IMR-90 (cell line): Measurements from ENCODE around the gene NOL12. TPM values are rescaled to one million over a fixed set of nuclear protein-coding genes. Genes with fewer than 3 reads are reported as not detected.

ENCODE experiments used
- ATAC-seq: fragments of 200-7000 bp; cut with Tn5 transposase; 2 replicates; pipeline ENCODE4 v1.9.1; 2020; ENCODE audit warnings: low read depth, mild to moderate bottlenecking, moderate library complexity
- BruUV-seq: library from RNA; stranded (reverse); fragments of 400-500 nt; replicated peaks from 2 replicates; lab custom pipeline; 2021; lab: Mats Ljungman, UMichigan
- CTCF ChIA-PET: fragments of 300-600 bp; formaldehyde crosslinking; extraction: SDS; loops from one replicate; lab custom pipeline; 2021; ENCODE audit warnings: antibody characterized with exemption; lab: Yijun Ruan, JAX
- POLR2A ChIA-PET: fragments of 300-600 bp; sonication (Branson Sonifier 250); formaldehyde crosslinking; loops from one replicate; lab custom pipeline; 2022; ENCODE audit warnings: antibody characterized with exemption; ENCODE audit not compliant: unreplicated experiment; lab: Charles Lee
- DNase-seq: peaks from one replicate; pipeline ENCODE4 v3.0.0; 2013
- H2AFZ ChIP-seq: replicated peaks from 2 replicates; pipeline ENCODE3; 2013; ENCODE audit warnings: low read length, mild to moderate bottlenecking; ENCODE audit not compliant: poor library complexity
- H2AK5ac ChIP-seq: 2 replicates; pipeline ENCODE4 v1.6.1; 2013; ENCODE audit warnings: low read depth, low read length, inconsistent platforms
- H2AK9ac ChIP-seq: replicated peaks from 2 replicates; pipeline ENCODE3; 2013; ENCODE audit warnings: mild to moderate bottlenecking, low read depth, low read length, moderate library complexity; ENCODE audit not compliant: poor library complexity
- H2BK120ac ChIP-seq: 2 replicates; pipeline ENCODE4 v1.6.1; 2013; ENCODE audit warnings: low read depth, low read length, inconsistent platforms
- H2BK15ac ChIP-seq: 3 replicates; pipeline ENCODE4 v1.6.1; 2013; ENCODE audit warnings: low read depth, low read length, inconsistent platforms
- H2BK20ac ChIP-seq: 2 replicates; pipeline ENCODE4 v1.6.1; 2013; ENCODE audit warnings: low read depth, mild to moderate bottlenecking, inconsistent platforms, low read length, moderate library complexity
- H2BK5ac ChIP-seq: 2 replicates; pipeline ENCODE4 v1.6.1; 2013; ENCODE audit warnings: mild to moderate bottlenecking, low read depth, low read length, inconsistent platforms; ENCODE audit not compliant: poor library complexity, severe bottlenecking
- H3K14ac ChIP-seq: replicated peaks from 2 replicates; pipeline ENCODE4 v1.6.1; 2013; ENCODE audit warnings: low read depth, low read length, inconsistent platforms
- H3K18ac ChIP-seq: 2 replicates; pipeline ENCODE4 v1.6.1; 2013; ENCODE audit warnings: low read depth, low read length, control low read depth
- H3K23ac ChIP-seq: 2 replicates; pipeline ENCODE4 v1.6.1; 2013; ENCODE audit warnings: low read depth, low read length, inconsistent platforms
- H3K27ac ChIP-seq: 2 replicates; pipeline ENCODE4 v1.5.1; 2013; ENCODE audit warnings: mild to moderate bottlenecking, control low read depth, low read length; ENCODE audit not compliant: insufficient read depth
- H3K27me3 ChIP-seq: 2 replicates; pipeline ENCODE4 v1.6.1; 2013; ENCODE audit warnings: low read length; ENCODE audit not compliant: control insufficient read depth, insufficient read depth
- H3K36me3 ChIP-seq: 2 replicates; pipeline ENCODE4 v1.6.1; 2013; ENCODE audit warnings: low read length, mixed read lengths; ENCODE audit not compliant: control insufficient read depth, insufficient read depth
- H3K4ac ChIP-seq: 2 replicates; pipeline ENCODE4 v1.6.1; 2013; ENCODE audit warnings: low read depth, low read length, inconsistent platforms
- H3K4me1 ChIP-seq: 2 replicates; pipeline ENCODE4 v1.6.1; 2013; ENCODE audit warnings: low read length, mixed read lengths; ENCODE audit not compliant: control insufficient read depth, insufficient read depth
- H3K4me2 ChIP-seq: 2 replicates; pipeline ENCODE4 v1.6.1; 2013; ENCODE audit warnings: low read depth, mild to moderate bottlenecking, control low read depth, low read length, moderate library complexity
- H3K4me3 ChIP-seq: 2 replicates; pipeline ENCODE4 v1.5.1; 2013; ENCODE audit warnings: low read depth, mild to moderate bottlenecking, control low read depth, low read length, moderate library complexity; ENCODE audit not compliant: insufficient read depth
- H3K56ac ChIP-seq: 2 replicates; pipeline ENCODE4 v1.6.1; 2013; ENCODE audit warnings: low read length, inconsistent platforms; ENCODE audit not compliant: insufficient read depth; ENCODE audit errors: extremely low read depth
- H3K79me1 ChIP-seq, 2 experiments: 2 replicates each; pipeline ENCODE4 v1.6.1; 2013; ENCODE audit warnings: low read length in 2 of 2, inconsistent platforms in 1 of 2, low read depth in 1 of 2
- H3K9ac ChIP-seq: 2 replicates; pipeline ENCODE4 v1.6.1; 2013; ENCODE audit warnings: low read depth, low read length, control low read depth
- H3K9me1 ChIP-seq: 2 replicates; pipeline ENCODE4 v1.6.1; 2013; ENCODE audit warnings: low read length, inconsistent platforms; ENCODE audit not compliant: insufficient read depth
- H3K9me3 ChIP-seq: 2 replicates; pipeline ENCODE4 v1.6.1; 2013; ENCODE audit warnings: low read length; ENCODE audit not compliant: control insufficient read depth, insufficient read depth
- H4K20me1 ChIP-seq: 2 replicates; pipeline ENCODE4 v1.6.1; 2013; ENCODE audit warnings: low read length, inconsistent platforms; ENCODE audit not compliant: insufficient read depth
- H4K5ac ChIP-seq: 2 replicates; pipeline ENCODE4 v1.6.1; 2013; ENCODE audit warnings: mild to moderate bottlenecking, low read depth, low read length, control low read depth
- H4K8ac ChIP-seq, 2 experiments: 2 replicates each; pipeline ENCODE4 v1.6.1; 2013; ENCODE audit warnings: low read depth in 2 of 2, low read length in 2 of 2, control low read depth in 1 of 2, inconsistent platforms in 1 of 2
- H4K91ac ChIP-seq: 2 replicates; pipeline ENCODE4 v1.6.1; 2013; ENCODE audit warnings: low read depth, low read length, inconsistent platforms; ENCODE audit not compliant: insufficient read depth
- BHLHE40 ChIP-seq: fragments of 150-350 bp; IDR thresholded peaks from 2 replicates; pipeline ENCODE4 v1.6.1; 2016; ENCODE audit warnings: mild to moderate bottlenecking, low read depth, low read length
- CEBPB ChIP-seq: IDR thresholded peaks from 2 replicates; pipeline ENCODE4 v1.6.1; 2012; ENCODE audit warnings: low read depth, low read length, improper control_type of control experiment
- CHD1 ChIP-seq: IDR thresholded peaks from 2 replicates; pipeline ENCODE4 v1.6.1; 2012; ENCODE audit warnings: low read depth, low read length, improper control_type of control experiment
- FOS ChIP-seq: fragments of 150-350 bp; IDR thresholded peaks from 2 replicates; pipeline ENCODE4 v1.6.1; 2016; ENCODE audit warnings: low read depth, low read length
- MAFK ChIP-seq: IDR thresholded peaks from 2 replicates; pipeline ENCODE4 v1.6.1; 2012; ENCODE audit warnings: low read depth, low read length, improper control_type of control experiment
- MAZ ChIP-seq: IDR thresholded peaks from 2 replicates; pipeline ENCODE4 v1.6.1; 2012; ENCODE audit warnings: low read depth, mild to moderate bottlenecking, low read length, improper control_type of control experiment, moderate library complexity, borderline replicate concordance
- MXI1 ChIP-seq: IDR thresholded peaks from 2 replicates; pipeline ENCODE4 v1.6.1; 2012; ENCODE audit warnings: low read depth, mild to moderate bottlenecking, low read length, moderate library complexity, borderline replicate concordance
- NFE2L2 ChIP-seq: fragments of 150-350 bp; IDR thresholded peaks from 2 replicates; pipeline ENCODE4 v1.6.1; 2016; ENCODE audit warnings: low read depth, mild to moderate bottlenecking, low read length
- POLR2A ChIP-seq: IDR thresholded peaks from 2 replicates; pipeline ENCODE4 v1.6.1; 2012; ENCODE audit warnings: mild to moderate bottlenecking, low read depth, low read length
- RAD21 ChIP-seq: IDR thresholded peaks from 2 replicates; pipeline ENCODE4 v1.6.1; 2012; ENCODE audit warnings: low read length, improper control_type of control experiment
- RCOR1 ChIP-seq: IDR thresholded peaks from 2 replicates; pipeline ENCODE4 v1.6.1; 2012; ENCODE audit warnings: mild to moderate bottlenecking, low read length, improper control_type of control experiment; ENCODE audit not compliant: insufficient replicate concordance
- RFX5 ChIP-seq: IDR thresholded peaks from 2 replicates; pipeline ENCODE4 v1.8.0; 2012; ENCODE audit warnings: low read depth, mild to moderate bottlenecking, low read length, moderate library complexity
- SMC3 ChIP-seq: fragments of 150-350 bp; IDR thresholded peaks from 2 replicates; pipeline ENCODE4 v1.6.1; 2016; ENCODE audit warnings: low read depth, mild to moderate bottlenecking, antibody characterized with exemption, low read length, moderate library complexity
- WGBS, 2 experiments: methylation state at CpG; one replicate each; pipeline versions ENCODE4 v1.1.5 to v1.1.7; 2013; ENCODE audit warnings: missing lambda C conversion rate in 2 of 2; ENCODE audit not compliant: insufficient read length in 1 of 2; ENCODE audit errors: extremely low coverage in 2 of 2; 5-methylcytosine and 5-hydroxymethylcytosine counted together
- dilution Hi-C: fragments of 300-500 bp; cut with HindIII; formaldehyde crosslinking; loops from one replicate; pipeline ENCODE4 v1.14.3; 2018; ENCODE audit warnings: low sequenced_read_pairs; ENCODE audit not compliant: unreplicated experiment
- in situ Hi-C: fragments of 300-500 bp; cut with MboI; formaldehyde crosslinking; loops from 3 replicates; pipeline ENCODE4 v1.14.3; 2019; ENCODE audit warnings: low sequenced_read_pairs, inconsistent platforms, mixed read lengths
- intact Hi-C: fragments of 100-400 bp; cut with micrococcal nuclease; formaldehyde crosslinking; loops from 2 replicates; pipeline ENCODE4 v1.10.0; 2022
- polyA plus RNA-seq, 3 experiments: library from polyadenylated mRNA; depleted of rRNA; stranded (reverse); fragments of >200 nt; gene quantifications; 2 replicates each; pipeline ENCODE4 v1.2.3, GENCODE V29; 2012; ENCODE audit warnings: low replicate concordance in 1 of 3
- total RNA-seq: library from RNA; depleted of rRNA; stranded (reverse); fragments of >200 nt; gene quantifications from 2 replicates; pipeline ENCODE4 v1.2.3, GENCODE V29; 2012
- TF ChIP-seq, protein P1 (sequence below): fragments of 150-350 bp; IDR thresholded peaks from 2 replicates; pipeline ENCODE4 v1.6.1; 2016; ENCODE audit warnings: low read depth, mild to moderate bottlenecking, low read length, moderate library complexity, borderline replicate concordance
- TF ChIP-seq, protein P2 (sequence below): conservative IDR thresholded peaks from 2 replicates; pipeline ENCODE4 v1.5.1; 2012; ENCODE audit warnings: mild to moderate bottlenecking, low read depth, low read length, improper control_type of control experiment
- TF ChIP-seq, protein P3 (sequence below): fragments of 150-350 bp; IDR thresholded peaks from 2 replicates; pipeline ENCODE4 v1.6.1; 2017; ENCODE audit warnings: mild to moderate bottlenecking, antibody characterized with exemption, low read length, low read depth

The NOL12 gene
- total and polyA plus RNA-seq, 2 of the 4 experiments (the other 2 are of a cell fraction), result 16.0 to 25.6 TPM

GRCh38 chr22:37715760-37716159 lies 29.6 kb downstream of the NOL12 start:
- H2BK15ac ChIP-seq, result no peak overlapping the region
- no peaks in the 10 kb centered on the region for H3K27me3 ChIP-seq
- no peak for TF ChIP-seq RCOR1
- no peak for TF ChIP-seq BHLHE40
- TF ChIP-seq MAZ, result no peak
- TF ChIP-seq POLR2A, result no peak
- TF ChIP-seq RAD21, result no peak
- TF ChIP-seq, protein P1, sequence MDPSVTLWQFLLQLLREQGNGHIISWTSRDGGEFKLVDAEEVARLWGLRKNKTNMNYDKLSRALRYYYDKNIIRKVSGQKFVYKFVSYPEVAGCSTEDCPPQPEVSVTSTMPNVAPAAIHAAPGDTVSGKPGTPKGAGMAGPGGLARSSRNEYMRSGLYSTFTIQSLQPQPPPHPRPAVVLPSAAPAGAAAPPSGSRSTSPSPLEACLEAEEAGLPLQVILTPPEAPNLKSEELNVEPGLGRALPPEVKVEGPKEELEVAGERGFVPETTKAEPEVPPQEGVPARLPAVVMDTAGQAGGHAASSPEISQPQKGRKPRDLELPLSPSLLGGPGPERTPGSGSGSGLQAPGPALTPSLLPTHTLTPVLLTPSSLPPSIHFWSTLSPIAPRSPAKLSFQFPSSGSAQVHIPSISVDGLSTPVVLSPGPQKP, result no peak
- TF ChIP-seq MAFK, result no peak
- TF ChIP-seq, protein P2, sequence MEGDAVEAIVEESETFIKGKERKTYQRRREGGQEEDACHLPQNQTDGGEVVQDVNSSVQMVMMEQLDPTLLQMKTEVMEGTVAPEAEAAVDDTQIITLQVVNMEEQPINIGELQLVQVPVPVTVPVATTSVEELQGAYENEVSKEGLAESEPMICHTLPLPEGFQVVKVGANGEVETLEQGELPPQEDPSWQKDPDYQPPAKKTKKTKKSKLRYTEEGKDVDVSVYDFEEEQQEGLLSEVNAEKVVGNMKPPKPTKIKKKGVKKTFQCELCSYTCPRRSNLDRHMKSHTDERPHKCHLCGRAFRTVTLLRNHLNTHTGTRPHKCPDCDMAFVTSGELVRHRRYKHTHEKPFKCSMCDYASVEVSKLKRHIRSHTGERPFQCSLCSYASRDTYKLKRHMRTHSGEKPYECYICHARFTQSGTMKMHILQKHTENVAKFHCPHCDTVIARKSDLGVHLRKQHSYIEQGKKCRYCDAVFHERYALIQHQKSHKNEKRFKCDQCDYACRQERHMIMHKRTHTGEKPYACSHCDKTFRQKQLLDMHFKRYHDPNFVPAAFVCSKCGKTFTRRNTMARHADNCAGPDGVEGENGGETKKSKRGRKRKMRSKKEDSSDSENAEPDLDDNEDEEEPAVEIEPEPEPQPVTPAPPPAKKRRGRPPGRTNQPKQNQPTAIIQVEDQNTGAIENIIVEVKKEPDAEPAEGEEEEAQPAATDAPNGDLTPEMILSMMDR, result no peak
- TF ChIP-seq, protein P3, sequence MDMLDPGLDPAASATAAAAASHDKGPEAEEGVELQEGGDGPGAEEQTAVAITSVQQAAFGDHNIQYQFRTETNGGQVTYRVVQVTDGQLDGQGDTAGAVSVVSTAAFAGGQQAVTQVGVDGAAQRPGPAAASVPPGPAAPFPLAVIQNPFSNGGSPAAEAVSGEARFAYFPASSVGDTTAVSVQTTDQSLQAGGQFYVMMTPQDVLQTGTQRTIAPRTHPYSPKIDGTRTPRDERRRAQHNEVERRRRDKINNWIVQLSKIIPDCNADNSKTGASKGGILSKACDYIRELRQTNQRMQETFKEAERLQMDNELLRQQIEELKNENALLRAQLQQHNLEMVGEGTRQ, result no peak
- TF ChIP-seq RFX5, result no peak
- TF ChIP-seq CHD1, result no peak
- no peak for TF ChIP-seq FOS
- no peak for TF ChIP-seq MXI1
- no peak for TF ChIP-seq NFE2L2
- no peak for TF ChIP-seq SMC3
- no peak for TF ChIP-seq CEBPB
- no peak overlapping the region for H3K27ac ChIP-seq
- no peak overlapping the region for H3K18ac ChIP-seq
- no peak overlapping the region for H4K8ac ChIP-seq
- ChIA-PET POLR2A (no interaction called here), CTCF (no interaction called here)
- no peak overlapping the region for H3K14ac ChIP-seq
- no TSS peak for BruUV-seq
- no peak overlapping the region for H2BK20ac ChIP-seq
- H3K4me2 ChIP-seq, result no peak overlapping the region
- H3K4me1 ChIP-seq, result no peaks in the 10 kb centered on the region
- no peak for ATAC-seq
- H2BK120ac ChIP-seq, result no peak overlapping the region
- dilution Hi-C loops (no loop called here), in situ Hi-C loops (no loop called here), intact Hi-C loops (no loop called here)
- DNase-seq, result no peak
- no peak overlapping the region for H3K4ac ChIP-seq
- H2BK5ac ChIP-seq, result no peak overlapping the region
- no peak overlapping the region for H4K91ac ChIP-seq
- H4K20me1 ChIP-seq, result no peaks in the 10 kb centered on the region
- H3K9ac ChIP-seq, result no peak overlapping the region
- no CpG with 5 or more reads among the region's 7 CpGs for WGBS, 2 experiments
- H3K9me3 ChIP-seq, result no peaks in the 10 kb centered on the region
- no peak overlapping the region for H3K56ac ChIP-seq
- no peaks in the 10 kb centered on the region for H3K36me3 ChIP-seq
- H2AK9ac ChIP-seq, result no peak overlapping the region
- no peaks in the 10 kb centered on the region for H3K9me1 ChIP-seq
- H3K4me3 ChIP-seq, result no peak overlapping the region
- H4K5ac ChIP-seq, result no peak overlapping the region
- no peak overlapping the region for H3K23ac ChIP-seq
- no peak overlapping the region for H2AFZ ChIP-seq
- no peaks in the 10 kb centered on the region for H3K79me1 ChIP-seq
- no peak overlapping the region for H2AK5ac ChIP-seq
